GM19372 (cell line): ENCODE measurements around the gene TXNDC8.
"Not testable (repeated sequence)": the region's sequence is repeated elsewhere in the genome, so short reads cannot be mapped to it uniquely, and the experiment has no call there.

Experiments used
- ATAC-seq: cut with Tn5 transposase; IDR thresholded peaks from one replicate; pipeline ENCODE4 v1.9.1; 2021; ENCODE audit warnings: mild to moderate bottlenecking, low read depth, moderate library complexity; ENCODE audit not compliant: unreplicated experiment

TXNDC8 gene

DNA sequence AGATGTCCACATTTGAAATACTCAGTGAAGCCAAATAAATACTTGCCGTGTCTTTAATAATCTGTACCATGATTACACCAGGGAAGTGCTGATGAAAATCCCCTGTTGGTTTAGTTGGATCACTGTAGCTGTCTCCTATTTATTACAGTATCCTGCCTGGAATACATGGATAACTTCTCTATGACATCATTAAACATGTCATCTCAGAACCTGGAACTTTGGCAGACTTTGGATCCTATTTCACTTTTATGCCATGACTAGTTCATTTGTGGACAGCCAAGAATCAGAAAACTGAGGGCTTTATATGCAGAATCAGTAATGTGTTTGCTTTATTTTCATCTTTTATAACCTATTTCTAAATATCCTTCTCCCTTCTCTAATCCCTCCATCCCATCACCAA is at the start of gene TXNDC8:
Gene TXNDC8 (minus strand): TSS at position 137 of the 400 bp plus-strand sequence.
- ATAC-seq, result no peak

DNA sequence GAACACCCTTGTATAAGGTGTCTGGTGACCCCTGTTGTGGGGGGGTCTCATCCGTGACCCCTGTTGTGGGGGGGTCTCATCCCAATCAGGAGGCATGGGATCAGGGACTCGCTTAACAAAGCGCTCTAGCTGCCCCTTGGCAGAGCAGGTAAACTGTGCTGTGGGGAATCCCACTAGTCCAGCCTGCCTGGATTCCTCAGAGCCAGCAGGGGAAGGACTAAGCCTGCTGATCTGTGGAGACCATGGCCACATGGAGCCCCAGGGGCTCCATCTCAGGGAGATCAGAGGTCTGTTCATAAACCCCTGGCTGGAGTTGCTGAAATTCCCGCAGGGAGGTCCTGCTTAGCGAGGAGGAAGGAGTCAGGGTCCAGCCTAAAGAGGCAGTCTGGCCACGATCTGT is 45.8 kb upstream of the TXNDC8 start:
- ATAC-seq, result no peak

DNA sequence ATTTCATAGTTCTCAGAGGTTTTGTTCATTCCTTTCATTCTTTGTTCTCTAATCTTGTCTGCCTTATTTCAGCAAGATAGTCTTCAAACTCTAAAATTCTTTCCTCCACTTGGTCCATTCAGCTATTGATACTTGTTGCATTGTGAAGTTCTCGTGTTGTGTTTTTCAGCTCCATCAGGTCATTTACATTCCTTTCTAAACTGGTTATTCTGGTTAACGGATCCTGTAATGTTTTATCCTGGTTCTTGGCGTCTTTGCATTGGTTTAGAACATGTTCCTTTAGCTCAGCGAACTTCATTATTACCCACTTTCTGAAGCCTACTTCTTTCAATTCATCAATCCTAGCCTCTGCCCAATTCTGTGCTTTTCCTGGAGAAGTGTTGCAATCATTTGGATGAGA is 45.1 kb upstream of the TXNDC8 start:
- no peak for ATAC-seq

DNA sequence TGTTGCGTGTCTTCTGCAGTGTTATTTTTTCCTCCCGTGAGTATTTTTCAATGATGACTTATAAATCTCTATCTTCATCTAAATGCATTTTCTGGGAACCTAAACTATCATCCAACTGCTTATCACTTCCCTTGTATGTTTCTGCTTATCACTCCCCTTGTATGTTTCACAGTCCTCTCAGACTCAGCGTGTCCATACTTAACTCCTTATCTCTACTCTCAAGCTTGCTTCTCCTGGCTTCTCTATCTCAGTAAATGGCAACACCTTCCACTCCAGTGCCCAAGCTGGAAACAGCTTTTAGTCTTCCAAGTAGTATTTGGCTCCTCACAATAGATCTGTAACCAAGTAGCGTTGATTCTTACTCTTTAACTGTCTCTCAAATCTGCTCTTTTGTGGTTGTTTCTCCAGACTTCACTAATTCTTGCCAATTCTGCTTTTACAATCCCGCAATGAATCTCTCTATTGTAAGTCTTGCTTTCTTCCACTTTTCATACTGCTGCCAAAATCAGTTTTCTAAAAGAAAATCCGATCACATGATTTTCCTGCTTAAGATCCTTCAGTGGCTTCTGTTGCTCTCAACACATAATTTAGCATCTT is 33.8 kb upstream of the TXNDC8 start:
- ATAC-seq, result no peak

DNA sequence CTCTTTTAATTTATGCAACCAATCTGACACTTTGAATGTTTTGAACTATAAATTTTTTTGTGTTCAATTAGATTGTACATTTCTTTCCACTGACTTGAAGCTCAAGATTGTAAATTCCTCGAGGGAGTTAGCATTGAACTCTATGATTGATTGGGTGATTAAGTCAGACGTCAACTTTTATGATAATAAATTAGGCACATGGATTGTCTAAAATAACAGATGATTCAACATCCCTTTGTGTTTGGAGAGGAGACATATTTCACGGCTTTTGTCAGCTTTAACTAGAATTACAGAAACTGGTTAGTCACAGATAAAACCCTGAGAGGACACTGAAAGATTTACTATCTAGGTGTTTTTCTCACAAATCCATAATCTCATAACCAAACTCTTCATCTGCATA is 32.7 kb upstream of the TXNDC8 start:
- ATAC-seq, result no peak

DNA sequence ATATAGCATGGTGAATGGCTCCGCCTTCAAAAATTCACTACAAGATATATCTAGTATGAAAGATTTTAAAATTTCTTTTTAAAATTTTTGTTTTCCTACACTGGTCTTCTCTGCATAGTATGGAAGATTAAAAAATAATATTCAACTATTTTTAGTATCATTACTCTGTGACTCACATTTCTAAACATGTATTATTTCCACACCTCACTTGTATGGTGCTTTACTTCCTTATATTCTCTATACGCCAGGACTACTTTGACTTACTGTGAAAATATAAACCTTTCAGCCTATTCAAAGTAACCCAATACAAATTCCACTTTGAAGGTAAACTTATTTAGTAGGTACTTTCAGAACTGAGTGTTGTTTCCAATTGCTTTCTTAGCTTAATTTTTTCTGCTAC is 26.8 kb upstream of the TXNDC8 start:
- no peak for ATAC-seq

DNA sequence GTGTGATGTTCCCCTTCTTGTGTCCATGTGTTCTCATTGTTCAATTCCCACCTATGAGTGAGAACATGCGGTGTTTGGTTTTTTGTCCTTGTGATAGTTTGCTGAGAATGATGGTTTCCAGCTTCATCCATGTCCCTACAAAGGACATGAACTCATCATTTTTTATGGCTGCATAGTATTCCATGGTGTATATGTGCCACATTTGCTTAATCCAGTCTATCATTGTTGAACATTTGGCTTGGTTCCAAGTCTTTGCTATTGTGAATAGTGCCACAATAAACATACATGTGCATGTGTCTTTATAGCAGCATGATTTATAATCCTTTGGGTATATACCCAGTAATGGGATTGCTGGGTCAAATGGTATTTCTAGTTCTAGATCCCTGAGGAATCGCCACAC is 21.3 kb upstream of the TXNDC8 start:
- ATAC-seq, result not testable (repeated sequence)

DNA sequence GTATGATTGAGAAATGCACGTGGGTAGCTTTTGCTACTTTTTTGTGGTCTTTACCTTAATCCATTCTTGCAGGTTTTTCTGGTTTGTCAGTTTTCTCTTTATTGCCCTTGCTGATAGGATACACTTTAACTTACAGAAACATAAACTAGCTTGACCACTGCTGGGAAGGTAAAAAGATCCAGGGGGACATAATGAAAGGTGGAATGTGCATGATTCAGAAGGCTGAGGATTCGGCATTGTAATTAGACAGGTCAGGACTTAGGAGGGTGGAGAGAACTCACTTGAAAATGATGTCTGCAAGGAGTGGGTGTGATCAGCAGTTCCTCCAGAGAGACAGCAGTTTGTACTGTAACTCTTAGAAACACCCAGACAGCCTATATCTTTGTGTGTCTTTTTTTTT is 19.8 kb upstream of the TXNDC8 start:
- ATAC-seq, result no peak

DNA sequence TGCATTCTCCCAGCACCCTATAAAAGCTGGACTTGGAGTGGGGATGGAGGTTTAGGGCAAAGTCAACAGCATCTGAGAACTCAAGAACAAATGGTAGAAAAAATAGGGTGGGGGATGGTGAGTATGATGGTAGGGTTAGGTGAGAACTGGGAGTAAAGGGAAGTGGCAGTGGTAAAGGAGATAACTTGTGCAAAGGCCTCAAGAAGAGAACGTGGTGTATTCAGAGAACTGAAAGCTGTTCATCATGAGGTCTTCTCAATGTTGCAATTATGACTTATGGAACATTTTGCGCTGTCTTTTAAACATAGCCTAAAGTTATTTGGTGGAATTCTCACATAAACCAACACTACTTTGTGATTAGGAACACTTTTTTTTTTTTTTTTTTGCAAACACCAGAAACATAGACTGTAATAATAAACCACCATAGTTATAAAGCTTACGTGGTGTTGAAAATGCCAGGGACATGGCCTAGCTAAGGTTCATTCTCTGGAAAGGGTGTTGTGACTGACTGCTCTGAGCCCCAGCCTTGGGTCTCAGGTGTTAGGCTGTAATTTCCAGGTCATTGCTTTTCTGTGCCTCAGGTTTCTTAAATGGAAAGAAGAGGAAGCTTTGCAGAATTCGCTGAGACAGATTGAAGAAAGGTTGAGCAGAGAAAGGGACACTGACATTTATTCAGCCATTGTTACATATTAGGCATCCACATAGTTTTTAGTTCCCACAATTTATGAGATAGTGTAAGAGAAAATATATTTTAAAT is 19.2 kb upstream of the TXNDC8 start:
- no peak for ATAC-seq

DNA sequence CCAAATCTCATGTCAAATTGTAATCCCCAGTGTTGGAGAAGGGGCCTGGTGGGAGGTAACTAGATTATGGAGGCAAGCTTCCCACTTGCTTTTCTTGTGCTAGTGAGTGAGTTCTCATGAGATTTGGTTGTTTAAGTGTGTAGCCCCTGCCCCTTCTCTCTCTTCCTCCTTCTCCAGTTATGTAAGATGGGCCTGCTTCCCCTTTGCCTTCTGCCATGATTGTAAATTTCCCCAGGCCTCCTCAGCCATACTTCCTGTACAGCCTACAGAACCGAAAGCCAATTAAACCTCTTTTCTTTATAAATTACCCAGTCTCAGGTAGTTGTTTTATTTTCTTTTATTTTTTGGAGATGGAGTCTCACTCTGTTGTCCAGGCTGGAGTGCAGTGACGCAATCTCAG is 18.2 kb upstream of the TXNDC8 start:
- no peak for ATAC-seq

DNA sequence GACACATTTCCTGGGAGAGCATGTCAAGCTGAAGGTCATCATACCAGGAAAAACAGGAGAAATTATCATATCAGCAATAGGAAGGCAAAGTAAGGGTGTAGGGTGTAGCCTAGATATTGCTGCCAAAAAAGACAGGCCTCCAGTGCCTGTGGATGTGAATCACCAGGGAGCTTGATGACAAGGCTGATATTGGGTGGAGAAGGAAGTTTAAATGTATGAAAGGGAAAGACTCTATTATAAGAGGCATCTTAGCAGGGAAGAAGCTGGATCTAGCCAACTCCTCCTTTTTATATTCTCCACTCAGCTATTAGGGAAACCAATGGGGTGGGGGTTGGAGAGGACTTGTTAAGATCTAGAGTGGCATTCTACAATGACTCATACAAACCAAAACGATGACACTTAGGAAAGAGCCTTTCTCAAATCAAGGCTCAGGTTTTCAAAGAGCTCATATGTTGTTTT is 13.4 kb upstream of the TXNDC8 start:
- no peak for ATAC-seq

DNA sequence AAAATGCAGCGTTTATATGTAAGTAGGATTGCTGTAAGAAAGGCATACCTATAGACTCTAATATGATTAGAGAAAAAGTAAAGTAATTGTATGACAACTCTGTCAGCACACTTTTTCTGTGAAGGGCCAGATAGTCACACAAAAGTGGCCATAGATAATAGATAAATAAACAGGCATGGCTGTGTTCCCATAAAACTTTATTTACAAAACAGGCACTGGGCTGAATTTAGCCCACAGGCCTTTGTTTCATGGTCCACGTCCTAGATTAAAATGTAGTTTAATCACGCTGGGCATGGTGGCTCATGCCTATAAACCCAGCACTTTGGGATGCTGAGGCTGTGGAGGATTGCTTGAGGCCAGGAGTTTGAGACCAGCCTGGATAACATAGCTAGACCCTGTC is 8.7 kb upstream of the TXNDC8 start:
- ATAC-seq, result no peak

DNA sequence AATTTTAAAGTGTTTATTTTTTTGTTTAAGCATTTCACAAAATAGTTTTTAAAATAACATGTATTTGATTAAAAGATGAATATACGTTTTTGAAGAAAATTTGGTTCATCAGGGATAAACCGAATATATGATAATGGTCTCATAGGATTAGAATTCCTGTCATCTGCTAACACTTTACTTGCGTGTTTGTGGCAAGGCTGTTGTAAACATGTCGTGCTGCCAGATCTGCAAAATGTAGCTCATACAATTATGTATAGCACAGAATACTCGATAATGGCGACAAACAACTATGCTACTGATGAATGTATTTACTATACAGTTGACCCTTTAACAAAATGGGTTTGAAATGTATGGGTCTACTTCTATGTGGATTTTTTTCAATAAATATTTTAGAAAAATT is 7.2 kb upstream of the TXNDC8 start:
- no peak for ATAC-seq

DNA sequence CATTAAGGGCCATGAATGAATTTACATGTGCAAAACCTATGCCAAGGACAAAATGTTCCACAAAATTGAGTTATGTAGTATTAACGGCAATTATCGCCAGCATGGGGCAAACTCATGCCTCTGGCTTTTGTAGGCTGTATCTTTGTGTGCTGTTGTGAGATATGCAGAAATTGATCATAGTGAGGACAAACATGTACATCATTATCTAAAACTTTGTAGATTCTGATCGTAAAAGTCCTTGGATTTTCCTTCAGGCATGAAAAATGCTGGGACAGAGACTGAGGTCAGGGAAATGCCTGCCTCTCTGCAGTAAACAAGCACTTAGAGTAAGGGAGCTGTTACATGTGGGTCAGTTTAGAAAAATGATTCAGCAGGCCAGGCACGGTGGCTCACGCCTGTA is 5.9 kb upstream of the TXNDC8 start:
- ATAC-seq, result no peak

DNA sequence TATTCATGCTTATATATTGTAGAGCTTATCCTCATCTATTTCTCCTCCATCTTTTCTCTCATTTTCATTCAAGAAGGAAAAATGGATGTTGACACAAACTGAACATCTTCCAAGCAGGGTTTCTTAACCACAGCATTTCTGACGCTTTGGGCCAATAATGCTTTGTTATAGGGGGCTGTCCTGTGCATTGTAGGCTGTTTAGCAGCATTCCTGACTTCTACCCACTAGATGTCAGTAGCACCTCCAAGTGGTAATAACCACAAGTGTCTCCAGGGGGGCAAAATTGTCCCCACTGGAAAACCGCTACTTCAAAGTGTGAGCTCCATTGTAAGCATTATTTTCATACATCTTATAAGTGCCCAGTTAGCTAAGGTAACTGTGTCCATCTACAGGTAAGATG is 2.6 kb upstream of the TXNDC8 start:
- ATAC-seq, result no peak

DNA sequence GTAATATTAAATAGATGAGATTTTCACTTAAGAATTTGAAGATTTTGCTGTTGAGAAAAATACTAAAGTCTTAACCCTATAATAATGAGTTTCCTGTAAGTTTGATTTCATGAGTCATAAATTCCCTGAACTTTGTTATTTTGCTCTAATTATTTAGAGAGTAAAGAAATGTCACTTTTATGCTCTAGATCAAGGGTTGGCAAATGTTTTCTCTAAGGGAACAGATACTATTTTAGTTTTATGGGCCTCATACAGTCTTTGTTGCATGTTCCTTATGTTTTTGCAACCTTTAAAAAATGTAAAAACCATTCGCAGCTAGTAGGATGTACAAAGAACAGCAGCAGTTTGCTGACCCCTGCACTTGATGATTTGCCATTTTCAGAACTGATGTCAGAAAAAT is 480 bp upstream of the TXNDC8 start:
- ATAC-seq, result no peak

DNA sequence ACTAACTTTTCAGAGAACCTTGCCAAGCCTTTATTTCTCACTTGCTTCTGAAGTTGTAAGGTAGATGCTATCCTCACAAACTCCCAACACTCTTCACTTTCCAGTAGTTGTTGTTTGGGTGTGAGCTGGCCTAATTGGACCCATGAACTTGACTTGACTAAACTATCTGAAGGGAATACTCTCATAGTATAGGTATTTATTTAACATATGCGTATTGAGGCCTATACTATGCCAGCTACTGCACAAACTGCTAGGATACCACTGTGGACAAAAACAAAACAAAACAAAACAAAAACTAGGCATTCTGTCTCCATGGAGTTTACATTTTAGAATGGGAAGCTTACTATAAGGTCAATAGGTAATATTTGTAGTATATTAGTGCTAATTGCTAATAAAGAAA is 1.3 kb downstream of the TXNDC8 start:
- ATAC-seq, result no peak

DNA sequence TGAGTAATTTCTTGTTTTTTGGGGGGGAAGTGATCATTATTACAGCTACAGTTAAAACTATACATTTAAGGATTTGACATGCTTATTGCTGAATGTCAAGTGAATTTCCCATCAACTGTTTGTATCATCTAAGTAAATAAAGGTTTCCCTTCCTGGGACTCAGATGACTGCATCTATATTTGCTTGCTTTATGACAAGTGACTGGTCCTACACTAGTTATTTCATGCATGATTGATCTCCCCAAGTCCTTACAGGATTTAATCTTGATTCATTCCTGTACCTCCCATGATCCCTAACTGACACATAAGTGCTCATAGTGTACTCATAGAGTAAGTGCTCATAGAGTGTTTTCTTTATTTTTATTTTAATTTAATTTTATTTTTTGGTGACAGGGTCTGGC is 2.8 kb downstream of the TXNDC8 start:
- ATAC-seq, result no peak

DNA sequence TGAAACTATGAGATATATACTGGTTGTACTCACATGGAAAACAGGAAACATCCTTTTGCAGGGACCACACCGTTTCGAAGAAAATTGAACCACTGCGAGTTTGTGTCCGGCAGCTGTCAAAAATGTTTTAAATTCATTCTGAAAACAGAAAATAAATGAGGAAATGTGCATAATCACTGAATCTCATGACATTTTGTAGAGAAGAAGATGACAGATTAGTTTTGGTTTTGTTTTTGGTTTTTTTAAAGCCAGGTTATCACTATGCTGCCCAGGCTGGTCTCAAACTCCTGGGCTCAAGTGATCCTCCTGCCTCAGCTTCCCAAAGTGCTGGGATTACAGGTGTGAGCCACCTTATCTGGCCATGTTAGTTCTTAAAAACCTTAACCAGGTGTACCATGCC is 3.5 kb downstream of the TXNDC8 start:
- ATAC-seq, result peak; percentile 66

DNA sequence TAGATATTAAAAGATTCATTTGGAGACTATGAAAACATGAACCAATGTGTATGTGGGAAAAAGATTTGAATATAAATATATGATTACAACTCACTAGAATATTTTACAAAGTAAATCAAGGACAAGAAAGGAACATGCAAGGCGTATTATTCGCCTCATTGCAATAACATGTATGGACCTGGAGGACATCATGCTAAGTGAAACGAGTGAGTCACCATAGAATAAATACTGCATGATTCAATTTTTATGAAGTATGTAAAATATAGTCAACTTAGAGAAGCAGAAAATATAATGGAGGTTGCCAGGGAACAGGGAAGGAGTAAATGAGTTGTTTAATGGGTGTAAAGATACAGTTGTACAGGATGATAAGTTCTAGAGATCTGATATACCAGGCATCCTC is 4.9 kb downstream of the TXNDC8 start:
- ATAC-seq, result no peak

DNA sequence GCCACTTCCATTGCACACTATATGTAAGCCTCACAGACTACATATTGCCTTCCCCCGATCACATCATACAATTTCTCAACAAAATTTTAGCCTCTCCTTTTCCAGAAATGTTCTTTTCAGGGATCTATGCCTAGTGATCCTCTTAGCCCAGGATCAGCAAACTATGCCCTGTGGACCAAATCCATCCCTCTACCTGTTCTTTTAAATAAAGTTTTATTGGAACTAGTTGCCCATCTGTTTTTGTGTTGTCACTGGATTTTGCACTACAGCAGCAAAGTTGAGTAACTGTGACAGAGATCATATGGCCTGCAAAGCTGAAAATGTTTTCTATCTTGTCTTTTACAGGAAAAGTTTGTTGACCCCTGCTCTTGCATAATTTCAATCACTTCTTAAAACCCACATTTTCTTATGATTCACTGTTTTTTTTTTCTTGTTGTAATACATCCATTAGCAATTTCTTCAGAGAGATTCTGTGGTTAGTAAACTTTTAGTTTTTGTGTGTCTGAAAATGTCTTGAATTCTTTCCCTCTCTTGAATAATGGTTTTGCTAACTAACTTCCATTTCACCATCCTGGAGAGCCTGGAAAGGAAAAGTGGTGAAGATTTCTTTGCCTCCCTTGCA is 7.1 kb downstream of the TXNDC8 start:
- ATAC-seq, result no peak

DNA sequence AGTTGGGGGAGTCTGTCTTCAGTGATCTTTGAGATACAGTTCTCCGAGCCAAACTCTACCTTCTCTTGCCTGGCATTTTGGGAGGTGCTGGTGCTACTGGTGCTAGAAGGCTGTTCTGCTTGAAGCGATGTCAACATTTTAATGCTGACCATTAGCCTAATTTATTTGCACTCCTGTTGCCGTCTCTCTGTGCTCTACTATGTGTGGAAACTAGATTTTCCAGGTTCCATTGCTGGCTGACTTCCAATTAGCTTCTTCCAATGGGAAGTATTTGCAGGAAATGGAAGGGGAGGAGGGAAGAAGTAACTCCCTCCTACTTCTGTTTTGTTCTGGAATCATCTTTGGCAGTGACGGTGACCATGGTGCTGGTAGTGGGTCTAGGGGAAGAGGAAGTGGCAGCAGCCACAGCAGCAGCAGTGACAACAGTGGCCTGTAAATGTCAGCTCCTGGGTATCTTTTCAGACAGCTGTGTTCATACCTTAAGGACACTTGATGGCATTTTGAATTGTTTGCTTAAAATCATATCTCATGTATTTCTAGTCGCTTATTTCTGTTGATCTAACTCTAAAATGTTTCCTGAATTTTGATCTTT is 7.9 kb downstream of the TXNDC8 start:
- no peak for ATAC-seq
